ENCODE results near the gene NUDT6.

The NUDT6 gene

GRCh38 chr4:122861172-122861943 lies 61.0 kb downstream of the NUDT6 start:
- no peak for DNase-seq
- H3K36me3 ChIP-seq: no peaks in the 10 kb centered on the region
- TF ChIP-seq CTCF (IDR thresholded peaks at IDR 0.05; ENCODE audit: low read depth, low read length): no peak
- H3K27me3 ChIP-seq (ENCODE audit: insufficient read depth, low read depth, severe bottlenecking): no peaks in the 10 kb centered on the region
- no peak overlapping the region for H3K4me3 ChIP-seq (ENCODE audit: low read depth, low read length)
- H3K27ac ChIP-seq: no peak overlapping the region
- no peaks in the 10 kb centered on the region for H3K9me3 ChIP-seq (ENCODE audit: severe bottlenecking)

GRCh38 chr4:122858705-122859104 lies 63.7 kb downstream of the NUDT6 start:
- H3K36me3 ChIP-seq: no peaks in the 10 kb centered on the region
- no peak for DNase-seq
- no peak overlapping the region for H3K4me3 ChIP-seq (ENCODE audit: low read depth, low read length)
- no peaks in the 10 kb centered on the region for H3K9me3 ChIP-seq (ENCODE audit: severe bottlenecking)
- no peaks in the 10 kb centered on the region for H3K27me3 ChIP-seq (ENCODE audit: insufficient read depth, low read depth, severe bottlenecking)
- no peak overlapping the region for H3K27ac ChIP-seq
- TF ChIP-seq CTCF (IDR thresholded peaks at IDR 0.05; ENCODE audit: low read depth, low read length): no peak

GRCh38 chr4:122857160-122857559 lies 65.2 kb downstream of the NUDT6 start:
- no peak overlapping the region for H3K4me3 ChIP-seq (ENCODE audit: low read depth, low read length)
- no peaks in the 10 kb centered on the region for H3K36me3 ChIP-seq
- no peaks in the 10 kb centered on the region for H3K27me3 ChIP-seq (ENCODE audit: insufficient read depth, low read depth, severe bottlenecking)
- H3K27ac ChIP-seq: no peak overlapping the region
- no peak for TF ChIP-seq CTCF (IDR thresholded peaks at IDR 0.05; ENCODE audit: low read depth, low read length)
- no peak for DNase-seq
- H3K9me3 ChIP-seq (ENCODE audit: severe bottlenecking): no peaks in the 10 kb centered on the region

DNA sequence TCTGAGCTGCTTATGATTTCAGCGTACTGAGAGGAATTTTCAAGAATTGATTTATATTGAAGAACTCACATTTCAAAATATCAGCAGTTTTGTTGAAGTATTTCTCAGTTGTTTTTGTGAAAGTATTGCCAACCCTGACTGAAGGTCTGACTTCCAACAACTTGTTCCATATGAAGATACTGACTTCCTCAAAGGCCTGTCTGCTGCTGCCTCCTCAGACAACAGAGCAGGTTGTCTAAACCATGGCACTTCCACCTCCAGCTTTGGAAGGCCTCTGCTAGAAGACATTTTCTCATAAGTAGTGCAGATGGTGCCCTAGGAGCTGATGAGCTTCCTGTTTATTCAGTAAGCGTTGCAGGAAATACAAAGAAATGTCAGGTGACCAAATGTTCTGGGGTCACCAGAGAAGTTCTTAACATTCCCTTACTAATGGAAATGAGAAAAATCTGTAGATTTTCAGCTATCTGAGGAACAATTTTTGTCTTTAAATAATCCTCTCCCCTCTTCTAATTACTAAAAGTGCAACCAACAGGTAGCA lies 67.0 kb downstream of the NUDT6 start:
- Histone ChIP-seq H3K27ac (no peak overlapping the region), H3K27me3 (ENCODE audit: insufficient read depth, low read depth, severe bottlenecking) (no peaks in the 10 kb centered on the region), H3K4me3 (ENCODE audit: low read depth, low read length) (no peak overlapping the region), H3K9me3 (ENCODE audit: severe bottlenecking) (no peaks in the 10 kb centered on the region), H3K36me3 (no peaks in the 10 kb centered on the region)
- TF ChIP-seq CTCF (IDR thresholded peaks at IDR 0.05; ENCODE audit: low read depth, low read length): no peak
- no peak for DNase-seq

GRCh38 chr4:122854447-122855352 lies 67.7 kb downstream of the NUDT6 start:
- DNase-seq: no peak
- Histone ChIP-seq H3K9me3 (ENCODE audit: severe bottlenecking) (no peaks in the 10 kb centered on the region), H3K27ac (no peak overlapping the region), H3K27me3 (ENCODE audit: insufficient read depth, low read depth, severe bottlenecking) (no peaks in the 10 kb centered on the region), H3K4me3 (ENCODE audit: low read depth, low read length) (no peak overlapping the region), H3K36me3 (no peaks in the 10 kb centered on the region)
- no peak for TF ChIP-seq CTCF (IDR thresholded peaks at IDR 0.05; ENCODE audit: low read depth, low read length)
